Cerebellar cortex (tissue), 1 donor: ENCODE measurements around the gene RBL1.
"Not testable (repeated sequence)": the region's sequence is repeated elsewhere in the genome, so short reads cannot be mapped to it uniquely, and the experiment has no call there.

ENCODE experiments used
- DNase-seq: peaks from one replicate; pipeline ENCODE4 v3.0.0-alpha.2; 2015; ENCODE audit warnings: low spot score

The RBL1 gene

GRCh38 chr20:37075932-37076685 lies 19.7 kb downstream of the RBL1 start:
- DNase-seq, result no peak

- DNase-seq, result no peak
Measured at GRCh38 chr20:37072293-37073196, 23.3 kb downstream of the RBL1 start.

- DNase-seq, result no peak
Measured at GRCh38 chr20:37071481-37071911, 24.3 kb downstream of the RBL1 start.

- DNase-seq, result not testable (repeated sequence)
Measured at GRCh38 chr20:37069563-37069962, 26.2 kb downstream of the RBL1 start.

GRCh38 chr20:37066168-37066567 lies 29.6 kb downstream of the RBL1 start:
- no peak for DNase-seq

GRCh38 chr20:37055276-37055675 lies 40.5 kb downstream of the RBL1 start:
- no peak for DNase-seq

- no peak for DNase-seq
Measured at GRCh38 chr20:37053230-37053950, 42.4 kb downstream of the RBL1 start.

GRCh38 chr20:37042986-37043972 lies 52.5 kb downstream of the RBL1 start:
- no peak for DNase-seq

- not testable (repeated sequence) for DNase-seq
Measured at GRCh38 chr20:37039366-37039765, 56.4 kb downstream of the RBL1 start.

- DNase-seq, result no peak
Measured at GRCh38 chr20:37032077-37032476, 63.7 kb downstream of the RBL1 start.

GRCh38 chr20:37020636-37021035 lies 75.2 kb downstream of the RBL1 start:
- DNase-seq, result no peak

GRCh38 chr20:37012631-37013030 lies 83.2 kb downstream of the RBL1 start:
- not testable (repeated sequence) for DNase-seq

GRCh38 chr20:37011858-37012257 lies 83.9 kb downstream of the RBL1 start:
- DNase-seq, result not testable (repeated sequence)

- no peak for DNase-seq
Measured at GRCh38 chr20:37011147-37011546, 84.7 kb downstream of the RBL1 start.

- peak; percentile 19 for DNase-seq
Measured at GRCh38 chr20:37007898-37008649, 87.7 kb downstream of the RBL1 start.

GRCh38 chr20:37005062-37005942 lies 90.5 kb downstream of the RBL1 start:
- not testable (repeated sequence) for DNase-seq

- DNase-seq, result not testable (repeated sequence)
Measured at GRCh38 chr20:37001634-37002033, 94.2 kb downstream of the RBL1 start.

- DNase-seq, result not testable (repeated sequence)
Measured at GRCh38 chr20:37000171-37000570, 95.6 kb downstream of the RBL1 start.

GRCh38 chr20:36998652-36999051 lies 97.1 kb downstream of the RBL1 start:
- no peak for DNase-seq
